Right lobe of liver (tissue), 6 donors: Measurements from ENCODE around the gene MTUS2. TPM values are rescaled to one million over a fixed set of nuclear protein-coding genes. Genes with fewer than 3 reads are reported as not detected.

Source experiments
- ATAC-seq, 4 donors: fragments of 200-7000 bp; cut with Tn5 transposase; one replicate each; pipeline ENCODE4 v1.9.1; 2020; ENCODE audit warnings: mild to moderate bottlenecking in 4 of 4, moderate library complexity in 4 of 4
- DNase-seq, 3 donors: peaks; one replicate each; pipeline ENCODE4 v3.0.0-alpha.2; 2020
- H3K27ac ChIP-seq, 3 donors: fragments of 200-600 bp; one replicate each; pipeline ENCODE4 v1.8.0; 2022
- H3K27me3 ChIP-seq, 2 donors: fragments of 200-600 bp; one replicate each; pipeline ENCODE4 v1.8.0; 2022
- H3K36me3 ChIP-seq, 4 donors: fragments of 200-600 bp; sonication (generic) in 1 of 4; one replicate each; pipeline versions ENCODE4 v1.5.1 to v1.8.0; 2017 to 2022; ENCODE audit warnings: control low read depth in 1 of 4
- H3K4me1 ChIP-seq, 4 donors: fragments of 200-600 bp; sonication (generic) in 1 of 4; one replicate each; pipeline versions ENCODE4 v1.5.1 to v1.8.0; 2017 to 2022; ENCODE audit warnings: control low read depth in 1 of 4
- H3K4me3 ChIP-seq, 3 donors: fragments of 200-600 bp; one replicate each; pipeline ENCODE4 v1.8.0; 2022
- H3K9me3 ChIP-seq, 4 donors: fragments of 200-600 bp; sonication (generic) in 1 of 4; one replicate each; pipeline versions ENCODE4 v1.5.1 to v1.8.0; 2017 to 2022; ENCODE audit warnings: control low read depth in 1 of 4
- CTCF ChIP-seq, 4 donors: fragments of 200-600 bp in 3 of 4; fragments of 450-650 bp in 1 of 4; IDR thresholded peaks; one replicate each; pipeline versions ENCODE4 v1.5.1 to v1.8.0; 2016 to 2022; ENCODE audit warnings: antibody characterized with exemption in 4 of 4, mild to moderate bottlenecking in 2 of 4
- POLR2A ChIP-seq: fragments of 450-650 bp; IDR thresholded peaks from one replicate; pipeline ENCODE4 v1.6.1; 2017; ENCODE audit warnings: antibody characterized with exemption, mild to moderate bottlenecking
- WGBS: methylation state at CpG from one replicate; pipeline ENCODE4 v1.1.6; 2018; ENCODE audit warnings: low coverage, low lambda C conversion rate; ENCODE audit not compliant: insufficient coverage; ENCODE audit errors: missing lambda C conversion rate; 5-methylcytosine and 5-hydroxymethylcytosine counted together
- intact Hi-C, 2 donors: fragments of 100-400 bp; cut with DNase I; formaldehyde crosslinking; loops; one replicate each; pipeline versions ENCODE4 v1.11.2 to v1.14.1; 2022
- total RNA-seq, 6 experiments: library from RNA; depleted of rRNA in 2 of 6; stranded (reverse); fragments of >200 nt in 2 of 6; fragmentation: NEBNext Ultra II Directional in 3 of 6; extraction: Animal tissue kit (Norgen Biotek cat#: 25700) in 3 of 6; gene quantifications; one replicate each; pipeline versions ENCODE4 v1.1.0 to v1.2.4, GENCODE V29; 2016 to 2023
- donor health status: DM: no; HTN: yes; CAD: no.
- donor health status: DM: no; HTN: no; CAD: no.
- donor health status: DM: no; HTN: no; CAD: no.
- donor health status: DM: no; HTN: yes; CAD: no.
- donor health status: DM: no; HTN: yes; CAD: no.

MTUS2 gene
- total RNA-seq, 6 experiments from 2014 or later: 0.15 to 2.2 (median 0.98) TPM

GRCh38 chr13:29323954-29324353 is 503.8 kb downstream of the MTUS2 start:
- no peak for ATAC-seq
- no peak overlapping the region for H3K27ac ChIP-seq
- no peaks in the 10 kb centered on the region for H3K27me3 ChIP-seq
- H3K4me3 ChIP-seq: no peak overlapping the region
- TF ChIP-seq CTCF (IDR thresholded peaks at IDR 0.05) (no peak), POLR2A (no peak)
- 71% methylated on average over 6 of the region's 9 CpGs for WGBS
- no peaks in the 10 kb centered on the region for H3K36me3 ChIP-seq
- intact Hi-C loops: no loop called here
- no peaks in the 10 kb centered on the region for H3K9me3 ChIP-seq
- no peaks in the 10 kb centered on the region for H3K4me1 ChIP-seq
- DNase-seq: no peak

- no peaks in the 10 kb centered on the region for H3K9me3 ChIP-seq
- H3K36me3 ChIP-seq: no peaks in the 10 kb centered on the region
- H3K4me1 ChIP-seq: no peaks in the 10 kb centered on the region
- intact Hi-C loops: no loop called here
- H3K4me3 ChIP-seq: no peak overlapping the region
- DNase-seq: no peak
- no peaks in the 10 kb centered on the region for H3K27me3 ChIP-seq
- no peak overlapping the region for H3K27ac ChIP-seq
- WGBS: 42% methylated on average over 1 of the region's 1 CpG
- TF ChIP-seq CTCF (IDR thresholded peaks at IDR 0.05): no peak
- no peak for TF ChIP-seq POLR2A
- no peak for ATAC-seq
Measured at GRCh38 chr13:29324601-29325000, 504.5 kb downstream of the MTUS2 start.

GRCh38 chr13:29328501-29328900 is 508.4 kb downstream of the MTUS2 start:
- Histone ChIP-seq H3K27ac (no peak overlapping the region), H3K9me3 (no peaks in the 10 kb centered on the region), H3K27me3 (no peaks in the 10 kb centered on the region), H3K4me1 (no peaks in the 10 kb centered on the region), H3K4me3 (no peak overlapping the region), H3K36me3 (no peaks in the 10 kb centered on the region)
- ATAC-seq (no peak), DNase-seq (no peak)
- TF ChIP-seq CTCF (IDR thresholded peaks at IDR 0.05) (no peak), POLR2A (no peak)
- 68% methylated on average over 2 of the region's 2 CpGs for WGBS
- intact Hi-C loops: no loop called here

- Histone ChIP-seq H3K4me3 (no peak overlapping the region), H3K36me3 (no peaks in the 10 kb centered on the region), H3K9me3 (no peaks in the 10 kb centered on the region), H3K27me3 (no peaks in the 10 kb centered on the region), H3K4me1 (no peaks in the 10 kb centered on the region), H3K27ac (no peak overlapping the region)
- DNase-seq (no peak), ATAC-seq (no peak)
- no peak for TF ChIP-seq CTCF (IDR thresholded peaks at IDR 0.05)
- no peak for TF ChIP-seq POLR2A
- intact Hi-C loops: no loop called here
- WGBS: 67% methylated on average over 5 of the region's 7 CpGs
Measured at GRCh38 chr13:29336356-29336755, 516.2 kb downstream of the MTUS2 start.
